AG10803 (cell line): ENCODE results near the gene MED12L.

ENCODE experiments used
- DNase-seq: peaks from one replicate; pipeline ENCODE4 v3.0.0; 2010; ENCODE audit warnings: low read depth
- H3K4me3 ChIP-seq: 2 replicates; pipeline ENCODE4 v1.5.1; 2011; ENCODE audit warnings: mild to moderate bottlenecking, low read length, control low read depth
- TF ChIP-seq, protein P1 (sequence below): conservative IDR thresholded peaks from 2 replicates; pipeline ENCODE4 v1.5.1; 2011; ENCODE audit warnings: mild to moderate bottlenecking, low read length, control low read depth, inconsistent platforms

MED12L gene

DNA sequence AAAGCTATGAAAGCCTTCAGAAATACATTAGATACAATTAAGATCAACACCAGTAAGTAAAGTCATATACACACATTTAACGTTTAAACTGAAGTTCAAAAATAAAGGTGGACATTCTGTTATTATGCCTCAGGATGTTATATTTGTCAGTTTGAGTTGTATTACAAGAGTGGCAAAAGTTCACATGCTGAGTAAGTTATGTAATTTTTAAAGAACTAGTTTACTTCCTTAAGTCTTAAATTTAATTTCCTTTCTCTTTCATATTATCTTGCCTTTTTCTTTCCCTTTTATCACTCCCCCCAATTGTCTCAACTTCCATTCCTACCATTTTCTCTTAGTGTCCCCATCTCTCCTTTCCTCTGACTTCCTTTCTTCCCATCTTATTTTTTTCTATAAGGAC lies 236.1 kb downstream of the MED12L start:
- H3K4me3 ChIP-seq: no peak overlapping the region
- TF ChIP-seq, protein P1, sequence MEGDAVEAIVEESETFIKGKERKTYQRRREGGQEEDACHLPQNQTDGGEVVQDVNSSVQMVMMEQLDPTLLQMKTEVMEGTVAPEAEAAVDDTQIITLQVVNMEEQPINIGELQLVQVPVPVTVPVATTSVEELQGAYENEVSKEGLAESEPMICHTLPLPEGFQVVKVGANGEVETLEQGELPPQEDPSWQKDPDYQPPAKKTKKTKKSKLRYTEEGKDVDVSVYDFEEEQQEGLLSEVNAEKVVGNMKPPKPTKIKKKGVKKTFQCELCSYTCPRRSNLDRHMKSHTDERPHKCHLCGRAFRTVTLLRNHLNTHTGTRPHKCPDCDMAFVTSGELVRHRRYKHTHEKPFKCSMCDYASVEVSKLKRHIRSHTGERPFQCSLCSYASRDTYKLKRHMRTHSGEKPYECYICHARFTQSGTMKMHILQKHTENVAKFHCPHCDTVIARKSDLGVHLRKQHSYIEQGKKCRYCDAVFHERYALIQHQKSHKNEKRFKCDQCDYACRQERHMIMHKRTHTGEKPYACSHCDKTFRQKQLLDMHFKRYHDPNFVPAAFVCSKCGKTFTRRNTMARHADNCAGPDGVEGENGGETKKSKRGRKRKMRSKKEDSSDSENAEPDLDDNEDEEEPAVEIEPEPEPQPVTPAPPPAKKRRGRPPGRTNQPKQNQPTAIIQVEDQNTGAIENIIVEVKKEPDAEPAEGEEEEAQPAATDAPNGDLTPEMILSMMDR: no peak
- DNase-seq: no peak

DNA sequence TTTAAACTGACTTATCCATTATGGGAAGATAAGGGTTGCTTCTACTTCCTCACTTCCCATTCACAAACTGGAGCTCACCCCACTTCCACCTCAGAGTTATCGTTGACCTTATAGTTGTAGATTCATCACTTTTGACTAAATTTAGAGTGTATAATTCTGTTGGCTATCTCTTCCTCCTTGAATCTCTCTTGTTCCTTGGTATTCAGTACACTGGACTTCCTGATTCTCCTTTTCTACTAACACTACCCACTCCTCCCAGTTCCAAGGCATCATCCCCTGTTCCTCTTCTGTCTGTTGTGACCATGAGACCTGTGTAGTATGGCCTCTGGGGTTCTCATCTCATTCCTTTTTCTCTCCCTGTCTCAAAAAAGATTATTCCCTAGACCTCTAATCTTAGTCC lies 237.0 kb downstream of the MED12L start:
- DNase-seq: no peak
- H3K4me3 ChIP-seq: no peak overlapping the region
- TF ChIP-seq, protein P1: no peak

DNA sequence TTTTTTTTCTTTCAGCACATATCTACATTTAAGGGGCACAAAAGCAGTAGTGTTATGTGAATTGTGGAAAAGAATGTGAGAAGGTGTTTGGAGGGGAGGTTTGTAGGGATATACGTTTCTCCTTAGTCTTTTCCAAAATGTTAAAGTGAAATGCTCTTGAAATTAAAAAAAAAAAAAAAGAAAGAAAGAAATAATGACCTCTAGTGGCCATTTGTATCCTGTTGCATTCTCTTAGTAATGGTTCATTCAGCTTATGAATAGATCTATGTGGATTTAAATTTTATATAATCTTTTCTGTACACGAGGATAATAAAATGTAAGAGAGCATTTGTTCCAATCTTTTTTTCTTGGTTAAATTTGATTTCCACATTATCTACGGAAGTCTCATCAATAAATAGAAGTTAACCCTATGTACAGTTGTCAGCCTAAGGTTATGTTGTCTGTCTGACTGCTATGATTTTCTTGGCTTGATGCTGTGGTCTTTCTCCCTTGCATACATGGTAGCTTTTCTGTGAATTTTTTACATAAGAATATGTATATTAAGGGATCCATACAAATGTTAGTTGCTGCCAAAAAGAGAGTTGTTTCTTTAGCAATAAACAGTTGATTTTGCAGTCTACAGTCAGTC lies 242.2 kb downstream of the MED12L start:
- H3K4me3 ChIP-seq: no peak overlapping the region
- TF ChIP-seq, protein P1: peak; percentile 71
- peak; percentile 33 for DNase-seq

DNA sequence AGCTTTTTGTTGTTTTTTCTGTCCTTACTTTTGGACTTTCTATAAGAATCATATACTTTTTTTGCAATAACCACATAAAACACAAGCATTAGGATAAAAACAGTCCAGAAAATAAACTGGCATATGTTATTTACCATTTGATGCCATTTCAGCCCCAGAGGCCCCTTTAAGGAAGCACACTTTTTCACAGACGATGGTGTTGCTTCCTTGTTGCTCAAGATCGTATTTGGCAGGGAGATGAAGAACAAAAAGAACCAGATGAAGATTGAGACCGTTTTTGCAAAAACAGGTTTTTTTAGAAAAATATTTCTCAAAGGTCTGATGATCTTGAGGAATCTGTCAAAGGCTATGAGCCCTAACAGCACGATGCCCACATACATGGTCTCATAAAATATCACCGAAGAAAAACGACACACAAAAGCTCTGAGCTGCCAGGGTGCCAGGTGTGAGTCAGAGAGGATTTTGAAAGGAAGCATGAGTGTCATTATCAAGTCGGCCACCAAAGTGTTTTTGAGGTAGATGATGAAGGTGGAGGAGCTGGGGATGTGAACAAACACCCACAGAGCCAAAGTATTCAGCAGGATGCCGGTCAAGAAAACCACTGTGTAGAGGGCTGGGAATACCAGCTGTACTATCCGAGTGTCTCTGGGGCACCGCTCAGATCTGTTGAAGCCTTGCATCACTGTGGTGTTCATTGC lies 243.0 kb downstream of the MED12L start:
- H3K4me3 ChIP-seq: no peak overlapping the region
- TF ChIP-seq, protein P1: peak; percentile 12; the same call in 1 of the 2 replicates
- DNase-seq: peak; percentile 59

DNA sequence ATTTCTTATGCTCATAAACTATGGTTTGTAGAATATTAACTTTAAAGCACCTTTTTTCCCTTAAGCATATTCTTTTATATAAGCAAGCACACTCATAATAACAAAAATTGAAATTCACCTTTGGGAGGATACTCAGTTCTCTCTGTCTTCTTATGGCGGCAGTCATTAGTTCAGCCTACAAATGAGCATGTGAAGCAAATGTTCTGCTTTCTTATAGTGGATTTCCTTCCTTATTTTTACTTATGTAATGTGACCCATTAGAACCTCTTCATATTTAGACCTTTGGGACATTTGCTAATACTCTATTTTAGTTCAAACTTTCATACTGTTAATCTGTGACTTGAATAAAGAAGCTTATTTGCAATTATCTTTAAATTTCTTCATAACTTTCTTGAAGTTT lies 243.9 kb downstream of the MED12L start, which contains the start of gene P2RY13:
TSS of gene P2RY13 (minus strand) at position 187 of the 400 bp plus-strand sequence. CDS start at position 166, 21 bp downstream.
- no peak within 1 kb of the TSS for H3K4me3 ChIP-seq

DNA sequence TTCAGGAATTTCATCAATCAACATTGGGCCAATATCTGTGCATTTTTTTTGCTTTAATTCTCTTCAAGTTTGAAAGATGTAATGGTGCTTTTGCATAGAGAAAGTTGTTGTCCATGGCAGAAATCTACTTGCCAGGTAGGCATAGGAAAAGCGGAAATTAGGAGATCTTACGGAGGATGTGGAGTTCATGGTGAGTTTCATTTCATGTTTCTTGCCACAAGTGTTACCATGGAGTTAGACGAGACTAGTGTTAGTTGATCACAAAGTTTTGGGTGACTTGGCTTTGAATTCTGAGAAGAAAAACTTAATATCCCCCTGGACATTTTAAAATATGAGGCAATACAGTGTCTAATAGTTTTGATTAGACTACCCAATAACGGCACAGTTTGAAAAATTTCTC lies 244.9 kb downstream of the MED12L start:
- no peak overlapping the region for H3K4me3 ChIP-seq
- no peak for DNase-seq
- TF ChIP-seq, protein P1: no peak

More for the DNA sequence above, 243.9 kb downstream of the MED12L start, which contains the start of gene P2RY13:
- DNase-seq: no peak
- TF ChIP-seq, protein P1: no peak

DNA sequence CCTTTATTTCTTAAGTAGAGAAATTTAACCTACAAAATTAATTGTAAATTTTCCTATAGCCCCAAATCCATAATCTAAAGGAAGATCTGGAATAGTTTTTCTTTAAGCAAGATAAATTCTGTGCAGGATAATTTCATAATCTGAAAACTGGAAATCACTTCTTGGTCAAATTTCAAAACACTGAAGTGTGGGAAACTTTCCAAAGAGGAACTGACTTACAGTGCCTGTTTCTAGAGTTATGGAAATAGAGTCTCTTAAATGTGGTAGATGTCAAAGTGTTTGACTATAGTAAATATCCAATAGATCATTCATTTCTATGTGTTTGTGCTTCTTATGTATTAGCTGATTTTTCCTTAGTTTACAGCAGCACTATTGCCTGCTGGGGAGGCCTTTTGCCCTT lies 245.4 kb downstream of the MED12L start:
- H3K4me3 ChIP-seq: no peak overlapping the region
- TF ChIP-seq, protein P1: no peak
- DNase-seq: peak; percentile 30
